ENCODE results near the gene GRID2. TPM values are rescaled to one million over a fixed set of nuclear protein-coding genes. Genes with fewer than 3 reads are reported as not detected.

The GRID2 gene
- total RNA-seq, 2 donors from 2014 or later = 0.28 TPM; not detected in 1

GRCh38 chr4:93084599-93085305 lies 781.0 kb downstream of the GRID2 start:
- Histone ChIP-seq H3K27ac (no peak overlapping the region), H3K36me3 (no peaks in the 10 kb centered on the region), H3K9me3 (no peaks in the 10 kb centered on the region), H3K4me1 (ENCODE audit: control insufficient read depth in 1 of 2, low read depth in 2 of 2) (no peaks in the 10 kb centered on the region), H3K27me3 (replicated peaks; ENCODE audit: insufficient read depth) (no peaks in the 10 kb centered on the region), H3K4me3 (no peak overlapping the region)
- ATAC-seq (ENCODE audit: insufficient number of reproducible peaks, low FRiP score, low read depth) (no peak), DNase-seq (ENCODE audit: low spot score) (no peak)
- TF ChIP-seq, protein P1, sequence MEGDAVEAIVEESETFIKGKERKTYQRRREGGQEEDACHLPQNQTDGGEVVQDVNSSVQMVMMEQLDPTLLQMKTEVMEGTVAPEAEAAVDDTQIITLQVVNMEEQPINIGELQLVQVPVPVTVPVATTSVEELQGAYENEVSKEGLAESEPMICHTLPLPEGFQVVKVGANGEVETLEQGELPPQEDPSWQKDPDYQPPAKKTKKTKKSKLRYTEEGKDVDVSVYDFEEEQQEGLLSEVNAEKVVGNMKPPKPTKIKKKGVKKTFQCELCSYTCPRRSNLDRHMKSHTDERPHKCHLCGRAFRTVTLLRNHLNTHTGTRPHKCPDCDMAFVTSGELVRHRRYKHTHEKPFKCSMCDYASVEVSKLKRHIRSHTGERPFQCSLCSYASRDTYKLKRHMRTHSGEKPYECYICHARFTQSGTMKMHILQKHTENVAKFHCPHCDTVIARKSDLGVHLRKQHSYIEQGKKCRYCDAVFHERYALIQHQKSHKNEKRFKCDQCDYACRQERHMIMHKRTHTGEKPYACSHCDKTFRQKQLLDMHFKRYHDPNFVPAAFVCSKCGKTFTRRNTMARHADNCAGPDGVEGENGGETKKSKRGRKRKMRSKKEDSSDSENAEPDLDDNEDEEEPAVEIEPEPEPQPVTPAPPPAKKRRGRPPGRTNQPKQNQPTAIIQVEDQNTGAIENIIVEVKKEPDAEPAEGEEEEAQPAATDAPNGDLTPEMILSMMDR (IDR thresholded peaks at IDR 0.05) = no peak

DNA sequence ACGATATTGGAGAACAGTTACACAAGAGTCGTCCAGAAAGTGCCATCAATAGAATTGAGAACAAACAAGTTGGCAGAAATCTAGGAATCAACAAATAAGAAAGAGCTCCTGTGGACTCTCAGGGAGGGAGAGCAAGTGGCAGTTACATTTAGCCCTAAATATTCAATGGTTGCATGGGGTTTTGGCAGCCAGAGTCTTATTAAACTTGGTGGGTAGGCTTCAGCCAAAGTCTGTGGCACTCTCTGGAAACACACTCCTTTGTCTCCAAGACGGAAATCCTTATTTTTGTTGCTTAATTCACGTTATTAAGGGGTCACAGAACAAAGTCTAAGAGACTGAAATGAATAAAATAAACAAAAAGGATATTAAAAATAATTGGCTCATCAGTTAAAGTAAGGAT lies 782.6 kb downstream of the GRID2 start:
- DNase-seq (ENCODE audit: low spot score) (no peak), ATAC-seq (ENCODE audit: insufficient number of reproducible peaks, low FRiP score, low read depth) (no peak)
- H3K4me1 ChIP-seq (ENCODE audit: control insufficient read depth in 1 of 2, low read depth in 2 of 2) = no peaks in the 10 kb centered on the region
- H3K36me3 ChIP-seq = no peaks in the 10 kb centered on the region
- no peak overlapping the region for H3K27ac ChIP-seq
- no peaks in the 10 kb centered on the region for H3K27me3 ChIP-seq (replicated peaks; ENCODE audit: insufficient read depth)
- H3K4me3 ChIP-seq = no peak overlapping the region
- TF ChIP-seq, protein P1 (IDR thresholded peaks at IDR 0.05) = no peak
- H3K9me3 ChIP-seq = no peaks in the 10 kb centered on the region

DNA sequence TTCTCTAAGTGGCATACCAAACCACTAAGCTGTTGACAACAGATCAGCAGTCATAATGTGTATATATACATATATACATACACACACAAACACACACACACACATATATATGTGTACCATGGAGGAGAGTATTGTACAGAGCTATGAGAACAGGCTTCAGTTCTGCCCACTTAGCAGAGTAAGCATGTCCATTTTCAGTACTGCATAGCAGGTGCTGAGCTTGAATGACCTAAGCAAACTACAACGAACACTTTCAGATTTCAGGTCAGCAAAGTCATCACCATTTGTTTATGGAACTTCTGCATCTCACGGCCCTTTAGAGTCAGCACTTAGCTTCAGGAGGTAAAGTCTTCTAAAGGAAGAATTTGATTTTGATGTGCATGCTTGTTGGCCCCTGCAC lies 789.0 kb downstream of the GRID2 start:
- no peak for DNase-seq (ENCODE audit: low spot score)
- Histone ChIP-seq H3K27ac (no peak overlapping the region), H3K27me3 (replicated peaks; ENCODE audit: insufficient read depth) (no peaks in the 10 kb centered on the region), H3K4me3 (no peak overlapping the region), H3K4me1 (ENCODE audit: control insufficient read depth in 1 of 2, low read depth in 2 of 2) (no peaks in the 10 kb centered on the region), H3K36me3 (no peaks in the 10 kb centered on the region), H3K9me3 (no peaks in the 10 kb centered on the region)
- TF ChIP-seq, protein P1 (IDR thresholded peaks at IDR 0.05) = no peak
- ATAC-seq (ENCODE audit: insufficient number of reproducible peaks, low FRiP score, low read depth) = no peak

DNA sequence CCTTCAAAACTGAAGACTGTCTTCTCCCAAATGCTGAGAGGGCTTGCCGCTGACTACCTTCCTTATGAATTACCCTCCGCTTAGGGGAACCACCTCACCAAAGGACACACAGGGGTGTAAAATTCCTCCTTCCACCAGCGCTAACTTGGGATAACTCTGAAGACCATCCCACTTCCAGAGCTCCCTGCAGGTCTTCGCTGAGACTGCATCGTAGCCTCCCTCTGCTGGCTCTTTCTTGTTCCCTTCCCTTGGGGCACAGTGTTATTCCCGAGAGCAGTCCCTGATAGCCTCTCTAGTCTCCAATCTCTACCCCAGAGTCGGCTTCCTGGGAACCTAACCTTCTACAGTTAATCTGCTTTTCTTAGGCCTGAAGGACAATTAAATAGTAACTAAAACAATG lies 799.3 kb downstream of the GRID2 start:
- no peaks in the 10 kb centered on the region for H3K27me3 ChIP-seq (replicated peaks; ENCODE audit: insufficient read depth)
- DNase-seq (ENCODE audit: low spot score) (no peak), ATAC-seq (ENCODE audit: insufficient number of reproducible peaks, low FRiP score, low read depth) (no peak)
- TF ChIP-seq, protein P1 (IDR thresholded peaks at IDR 0.05) = no peak
- no peak overlapping the region for H3K4me3 ChIP-seq
- H3K4me1 ChIP-seq (ENCODE audit: control insufficient read depth in 1 of 2, low read depth in 2 of 2) = no peaks in the 10 kb centered on the region
- no peaks in the 10 kb centered on the region for H3K9me3 ChIP-seq
- H3K27ac ChIP-seq = no peak overlapping the region
- no peaks in the 10 kb centered on the region for H3K36me3 ChIP-seq

DNA sequence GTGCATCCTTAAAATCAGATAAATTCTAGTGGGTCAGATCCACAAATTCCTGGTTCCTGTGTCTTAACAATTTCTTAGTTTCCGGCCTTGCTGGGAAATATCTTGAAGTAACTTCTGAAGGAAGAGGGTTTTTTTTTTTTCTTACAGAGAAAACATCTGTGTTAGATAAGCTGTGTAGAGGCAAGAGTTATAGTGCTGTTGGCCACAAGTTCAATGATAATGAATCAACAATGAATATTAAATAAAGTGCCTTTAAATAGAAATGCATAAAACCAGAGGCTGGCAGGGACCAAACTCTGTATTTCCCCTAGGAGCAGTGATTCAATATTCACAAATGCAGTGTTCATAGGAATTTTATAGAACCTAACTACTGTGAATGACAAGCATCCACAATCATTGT lies 812.9 kb downstream of the GRID2 start:
- ATAC-seq (ENCODE audit: insufficient number of reproducible peaks, low FRiP score, low read depth) (no peak), DNase-seq (ENCODE audit: low spot score) (no peak)
- no peak overlapping the region for H3K4me3 ChIP-seq
- no peaks in the 10 kb centered on the region for H3K9me3 ChIP-seq
- TF ChIP-seq, protein P1 (IDR thresholded peaks at IDR 0.05) = no peak
- no peaks in the 10 kb centered on the region for H3K27me3 ChIP-seq (replicated peaks; ENCODE audit: insufficient read depth)
- H3K27ac ChIP-seq = no peak overlapping the region
- H3K4me1 ChIP-seq (ENCODE audit: control insufficient read depth in 1 of 2, low read depth in 2 of 2) = no peaks in the 10 kb centered on the region
- H3K36me3 ChIP-seq = no peaks in the 10 kb centered on the region

Measured in thoracic aorta (tissue), 2 donors.